Endothelial cell (in vitro differentiated cells): ENCODE data around the gene MAPKAP1. TPM values are rescaled to one million over a fixed set of nuclear protein-coding genes. Genes with fewer than 3 reads are reported as not detected.

Experiments
- DNase-seq: peaks from one replicate; pipeline ENCODE4 v3.0.0; 2021; ENCODE audit warnings: low spot score
- H3K27ac Mint-ChIP-seq: one replicate; pipeline ENCODE4 v1.8.0; 2021; ENCODE audit warnings: mixed read lengths, inconsistent platforms; ENCODE audit not compliant: unreplicated experiment
- H3K27me3 Mint-ChIP-seq: one replicate; pipeline ENCODE4 v1.8.0; 2021; ENCODE audit warnings: mild to moderate bottlenecking, moderate library complexity, mixed read lengths, inconsistent platforms; ENCODE audit not compliant: unreplicated experiment
- H3K36me3 Mint-ChIP-seq: one replicate; pipeline ENCODE4 v1.8.0; 2021; ENCODE audit warnings: mild to moderate bottlenecking, low read depth, mixed read lengths, inconsistent platforms; ENCODE audit not compliant: unreplicated experiment
- H3K4me1 Mint-ChIP-seq: one replicate; pipeline ENCODE4 v1.8.0; 2021; ENCODE audit warnings: mild to moderate bottlenecking, mixed read lengths, inconsistent platforms; ENCODE audit not compliant: unreplicated experiment
- H3K4me3 Mint-ChIP-seq: one replicate; pipeline ENCODE4 v1.8.0; 2021; ENCODE audit warnings: mild to moderate bottlenecking, mixed read lengths, inconsistent platforms; ENCODE audit not compliant: unreplicated experiment
- H3K9me3 Mint-ChIP-seq: one replicate; pipeline ENCODE4 v1.8.0; 2021; ENCODE audit warnings: mixed read lengths, inconsistent platforms; ENCODE audit not compliant: unreplicated experiment
- CTCF ChIP-seq: fragments of 200-600 bp; sonication (generic); IDR thresholded peaks from one replicate; pipeline ENCODE4 v1.5.0; 2021; ENCODE audit warnings: antibody characterized with exemption; ENCODE audit not compliant: unreplicated experiment
- total RNA-seq: library from RNA; stranded (reverse); fragmentation: NEBNext Ultra II Directional; extraction: Animal tissue kit (Norgen Biotek cat#: 25700); gene quantifications from one replicate; pipeline ENCODE4 v1.2.1, GENCODE V29; 2021; ENCODE audit not compliant: unreplicated experiment

Gene MAPKAP1
- total RNA-seq, 1 donor from 2014 or later, result 74.6 TPM

GRCh38 chr9:125434986-125435775, 271.8 kb downstream of the MAPKAP1 start:
- Mint-ChIP-seq H3K27ac (no peak overlapping the region), H3K4me3 (no peak overlapping the region), H3K9me3 (no peaks in the 10 kb centered on the region), H3K36me3 (no peaks in the 10 kb centered on the region), H3K27me3 (peaks cover 5% of the 10 kb centered on the region), H3K4me1 (no peaks in the 10 kb centered on the region)
- DNase-seq, result no peak
- no peak for TF ChIP-seq CTCF

DNA sequence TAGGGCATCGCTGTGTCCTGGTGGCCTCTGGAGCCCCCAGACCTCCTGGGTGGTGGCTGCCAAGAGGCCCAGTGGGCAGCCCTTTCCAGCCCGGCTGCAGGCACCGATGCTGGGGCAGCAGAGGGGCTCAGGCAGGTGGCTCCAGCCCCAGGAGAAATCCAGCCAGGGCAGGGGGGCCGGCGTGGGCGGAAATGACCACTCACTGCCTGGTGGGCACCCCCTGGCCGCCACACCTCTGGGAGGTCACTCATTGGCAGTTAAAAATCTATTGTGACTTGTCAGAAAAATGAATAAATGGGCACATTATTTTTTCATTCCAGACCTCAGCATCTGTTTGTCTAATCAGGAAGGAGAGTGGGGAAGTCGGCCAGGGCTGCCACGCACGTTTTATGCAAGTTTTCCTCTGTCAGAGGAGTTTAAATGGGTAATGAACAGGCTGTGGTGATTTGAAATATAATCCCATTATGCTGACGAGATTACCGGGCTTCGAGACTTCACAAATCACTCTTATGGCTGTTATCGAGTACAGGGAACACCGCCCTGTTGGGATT, 273.5 kb downstream of the MAPKAP1 start:
- no peak for DNase-seq
- H3K4me1 Mint-ChIP-seq, result no peaks in the 10 kb centered on the region
- H3K9me3 Mint-ChIP-seq, result no peaks in the 10 kb centered on the region
- no peak overlapping the region for H3K27ac Mint-ChIP-seq
- no peaks in the 10 kb centered on the region for H3K36me3 Mint-ChIP-seq
- peaks cover 8% of the 10 kb centered on the region for H3K27me3 Mint-ChIP-seq
- H3K4me3 Mint-ChIP-seq, result no peak overlapping the region
- no peak for TF ChIP-seq CTCF

DNA sequence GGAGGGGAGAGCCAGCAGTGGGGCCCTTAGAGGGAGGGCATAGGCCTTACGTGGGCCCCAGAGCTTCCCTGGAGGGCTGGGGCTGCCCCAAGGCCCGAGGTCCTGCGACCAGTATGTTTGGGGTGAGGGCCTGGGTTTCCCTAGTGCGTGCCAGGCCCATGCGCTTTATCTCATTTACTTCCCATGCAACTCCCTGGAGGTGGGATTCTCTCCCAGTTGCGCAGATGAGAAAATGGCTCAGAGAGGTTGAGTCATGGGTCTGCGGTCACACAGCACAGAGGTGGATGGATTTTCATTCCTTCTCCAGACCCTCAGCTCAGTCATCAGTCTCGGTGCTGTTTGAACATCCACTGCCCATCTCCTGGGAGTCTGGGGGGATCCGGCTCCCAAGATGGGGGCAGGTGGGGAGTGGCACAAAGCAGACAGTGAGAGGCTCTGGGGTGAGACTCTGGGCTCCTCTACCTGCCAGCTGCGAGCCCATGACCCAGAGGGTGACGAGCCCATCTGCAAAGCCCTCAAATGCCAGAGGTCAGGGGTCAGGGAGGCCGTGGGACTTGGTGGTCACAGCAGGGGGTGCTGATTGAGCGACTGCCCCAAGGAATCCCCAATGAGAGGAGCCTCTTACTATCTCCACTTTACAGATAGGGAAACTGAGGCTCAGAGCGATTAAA, 274.2 kb downstream of the MAPKAP1 start:
- Mint-ChIP-seq H3K4me3 (no peak overlapping the region), H3K36me3 (no peaks in the 10 kb centered on the region), H3K27me3 (peaks cover 8% of the 10 kb centered on the region), H3K4me1 (no peaks in the 10 kb centered on the region), H3K27ac (no peak overlapping the region), H3K9me3 (no peaks in the 10 kb centered on the region)
- no peak for TF ChIP-seq CTCF
- no peak for DNase-seq

GRCh38 chr9:125431741-125432271, 275.2 kb downstream of the MAPKAP1 start:
- H3K27ac Mint-ChIP-seq, result no peak overlapping the region
- no peak for DNase-seq
- H3K4me3 Mint-ChIP-seq, result no peak overlapping the region
- H3K36me3 Mint-ChIP-seq, result no peaks in the 10 kb centered on the region
- no peaks in the 10 kb centered on the region for H3K9me3 Mint-ChIP-seq
- peaks cover 8% of the 10 kb centered on the region for H3K27me3 Mint-ChIP-seq
- no peaks in the 10 kb centered on the region for H3K4me1 Mint-ChIP-seq
- TF ChIP-seq CTCF, result no peak

GRCh38 chr9:125431012-125431305, 276.0 kb downstream of the MAPKAP1 start:
- no peak for DNase-seq
- Mint-ChIP-seq H3K27me3 (peaks cover 8% of the 10 kb centered on the region), H3K4me1 (no peaks in the 10 kb centered on the region), H3K36me3 (no peaks in the 10 kb centered on the region), H3K9me3 (no peaks in the 10 kb centered on the region), H3K27ac (no peak overlapping the region), H3K4me3 (no peak overlapping the region)
- TF ChIP-seq CTCF, result no peak
